NCI-H526 treated with DMSO at 0.1 percent for 48 hours (cell line): ENCODE results near the gene ITGAX.

Experiments
- DNase-seq: peaks from one replicate; lab custom pipeline; 2025; lab: John Stamatoyannopoulos, UW

ITGAX gene

DNA sequence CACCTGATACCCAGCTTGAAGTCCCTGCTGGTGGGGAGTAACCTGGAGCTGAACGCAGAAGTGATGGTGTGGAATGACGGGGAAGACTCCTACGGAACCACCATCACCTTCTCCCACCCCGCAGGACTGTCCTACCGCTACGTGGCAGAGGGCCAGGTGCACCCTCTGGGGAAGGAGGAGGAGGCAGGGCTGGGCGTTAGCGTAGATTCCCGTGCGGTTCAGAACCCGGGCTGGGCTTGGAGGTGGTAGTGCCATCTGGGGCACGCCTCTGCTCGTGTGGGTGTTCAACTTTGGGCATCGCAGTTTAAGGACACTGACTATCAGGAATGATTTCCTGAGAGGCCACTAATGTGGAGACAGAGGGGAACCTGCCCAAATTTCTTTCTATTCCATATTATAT lies 18.3 kb downstream of the ITGAX start:
- no peak for DNase-seq

DNA sequence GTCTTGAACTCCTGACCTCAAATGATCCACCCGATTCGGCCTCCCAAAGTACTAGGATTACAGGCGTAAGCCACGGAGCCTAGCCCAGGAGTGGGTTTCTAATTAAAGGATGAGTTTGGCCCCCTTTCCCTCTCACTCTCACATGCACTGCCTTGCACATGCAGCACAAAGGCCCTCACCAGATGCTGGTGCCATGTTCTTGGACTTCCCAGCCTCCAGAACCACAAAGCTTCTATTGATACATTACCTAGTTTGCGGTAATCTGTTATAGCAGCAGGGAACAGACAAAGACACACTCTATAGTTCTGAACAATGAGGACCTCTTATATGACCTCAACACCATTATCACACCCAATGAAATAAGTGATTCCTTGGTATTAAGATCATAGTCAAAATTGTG lies 20.3 kb downstream of the ITGAX start:
- no peak for DNase-seq

DNA sequence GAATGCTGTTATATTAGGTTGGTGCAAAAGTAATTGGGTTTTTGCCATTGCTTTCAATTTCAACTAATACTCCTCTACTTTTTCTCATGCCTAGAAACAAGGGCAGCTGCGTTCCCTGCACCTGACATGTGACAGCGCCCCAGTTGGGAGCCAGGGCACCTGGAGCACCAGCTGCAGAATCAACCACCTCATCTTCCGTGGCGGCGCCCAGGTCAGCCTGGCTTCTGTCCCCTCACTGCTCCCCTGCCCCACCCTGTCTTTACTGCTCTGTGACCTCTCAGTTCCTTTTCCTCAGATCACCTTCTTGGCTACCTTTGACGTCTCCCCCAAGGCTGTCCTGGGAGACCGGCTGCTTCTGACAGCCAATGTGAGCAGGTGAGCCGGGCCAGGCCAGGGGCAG lies 21.7 kb downstream of the ITGAX start:
- no peak for DNase-seq

DNA sequence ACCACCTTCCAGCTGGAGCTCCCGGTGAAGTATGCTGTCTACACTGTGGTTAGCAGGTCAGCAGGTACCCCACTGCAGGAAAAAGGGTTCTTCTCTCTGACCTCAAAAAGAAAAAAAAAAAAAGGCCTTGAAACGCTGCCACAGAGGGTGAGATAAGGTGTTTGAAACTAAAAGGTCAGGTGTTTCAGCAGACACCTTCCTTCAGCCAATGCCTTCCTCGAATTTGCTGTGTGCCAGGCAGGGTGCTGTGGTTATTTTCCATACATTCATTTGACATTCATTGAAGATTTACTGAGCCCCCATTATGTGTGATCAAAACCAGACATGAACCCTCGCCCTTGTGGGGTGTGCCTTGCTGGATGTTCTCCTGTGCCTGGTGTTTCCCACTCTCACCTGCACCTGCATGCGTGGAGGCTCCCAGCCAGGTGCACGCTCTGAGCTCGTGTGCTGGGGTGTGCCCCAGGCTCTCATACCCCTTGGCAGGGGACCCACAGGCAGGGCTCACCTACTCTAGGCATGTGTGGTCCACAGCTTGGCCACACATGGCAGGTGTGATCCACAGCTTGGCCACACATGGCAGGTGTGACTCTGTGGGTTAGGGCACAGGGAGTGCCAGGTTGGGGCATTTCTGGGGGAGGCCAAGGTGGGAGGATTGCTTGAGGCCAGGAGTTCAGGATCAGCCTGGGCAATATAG lies 22.4 kb downstream of the ITGAX start:
- DNase-seq: no peak

DNA sequence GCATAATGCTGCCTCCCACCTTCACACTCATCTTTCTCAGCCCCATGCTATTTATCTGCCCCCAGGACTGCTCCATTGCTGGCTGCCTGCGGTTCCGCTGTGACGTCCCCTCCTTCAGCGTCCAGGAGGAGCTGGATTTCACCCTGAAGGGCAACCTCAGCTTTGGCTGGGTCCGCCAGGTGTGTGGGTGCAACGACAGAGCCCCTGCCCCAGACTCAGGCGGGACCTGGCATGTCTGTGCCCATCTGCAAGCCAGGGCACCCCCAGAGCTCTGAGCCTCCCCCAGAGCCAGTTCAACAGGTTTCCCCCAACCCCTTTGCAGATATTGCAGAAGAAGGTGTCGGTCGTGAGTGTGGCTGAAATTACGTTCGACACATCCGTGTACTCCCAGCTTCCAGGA lies 25.2 kb downstream of the ITGAX start:
- no peak for DNase-seq

DNA sequence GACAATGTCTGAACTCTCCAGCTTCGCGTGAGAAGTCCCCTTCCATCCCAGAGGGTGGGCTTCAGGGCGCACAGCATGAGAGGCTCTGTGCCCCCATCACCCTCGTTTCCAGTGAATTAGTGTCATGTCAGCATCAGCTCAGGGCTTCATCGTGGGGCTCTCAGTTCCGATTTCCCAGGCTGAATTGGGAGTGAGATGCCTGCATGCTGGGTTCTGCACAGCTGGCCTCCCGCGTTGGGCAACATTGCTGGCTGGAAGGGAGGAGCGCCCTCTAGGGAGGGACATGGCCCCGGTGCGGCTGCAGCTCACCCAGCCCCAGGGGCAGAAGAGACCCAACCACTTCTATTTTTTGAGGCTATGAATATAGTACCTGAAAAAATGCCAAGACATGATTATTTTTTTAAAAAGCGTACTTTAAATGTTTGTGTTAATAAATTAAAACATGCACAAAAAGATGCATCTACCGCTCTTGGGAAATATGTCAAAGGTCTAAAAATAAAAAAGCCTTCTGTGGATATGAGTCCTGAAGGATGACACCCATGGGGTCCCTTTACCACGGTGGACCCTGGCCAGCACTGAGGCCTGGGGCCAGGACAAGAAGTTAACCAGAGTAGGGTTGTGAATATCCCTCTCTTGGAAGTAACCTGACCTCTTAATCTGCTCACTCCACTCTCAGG lies 27.6 kb downstream of the ITGAX start:
- DNase-seq: no peak

DNA sequence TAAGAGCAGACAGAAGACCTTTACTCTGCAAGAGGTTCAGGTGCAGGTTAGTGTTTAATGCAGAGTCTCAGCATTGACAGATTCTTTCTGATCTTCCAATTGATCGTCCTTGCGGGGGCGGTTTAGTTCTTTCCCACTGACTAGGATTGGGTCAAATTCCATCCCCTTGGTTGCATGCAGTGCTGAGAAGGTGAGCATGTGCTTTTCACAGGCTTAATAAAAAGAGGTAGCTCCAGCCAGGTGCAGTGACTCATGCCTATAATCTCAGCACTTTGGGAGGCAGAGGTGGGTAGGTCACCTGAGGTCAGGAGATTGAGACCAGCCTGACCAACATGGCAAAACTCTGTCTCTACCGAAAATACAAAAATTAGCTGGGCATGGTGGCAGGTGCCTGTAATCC lies 30.7 kb downstream of the ITGAX start:
- no peak for DNase-seq

DNA sequence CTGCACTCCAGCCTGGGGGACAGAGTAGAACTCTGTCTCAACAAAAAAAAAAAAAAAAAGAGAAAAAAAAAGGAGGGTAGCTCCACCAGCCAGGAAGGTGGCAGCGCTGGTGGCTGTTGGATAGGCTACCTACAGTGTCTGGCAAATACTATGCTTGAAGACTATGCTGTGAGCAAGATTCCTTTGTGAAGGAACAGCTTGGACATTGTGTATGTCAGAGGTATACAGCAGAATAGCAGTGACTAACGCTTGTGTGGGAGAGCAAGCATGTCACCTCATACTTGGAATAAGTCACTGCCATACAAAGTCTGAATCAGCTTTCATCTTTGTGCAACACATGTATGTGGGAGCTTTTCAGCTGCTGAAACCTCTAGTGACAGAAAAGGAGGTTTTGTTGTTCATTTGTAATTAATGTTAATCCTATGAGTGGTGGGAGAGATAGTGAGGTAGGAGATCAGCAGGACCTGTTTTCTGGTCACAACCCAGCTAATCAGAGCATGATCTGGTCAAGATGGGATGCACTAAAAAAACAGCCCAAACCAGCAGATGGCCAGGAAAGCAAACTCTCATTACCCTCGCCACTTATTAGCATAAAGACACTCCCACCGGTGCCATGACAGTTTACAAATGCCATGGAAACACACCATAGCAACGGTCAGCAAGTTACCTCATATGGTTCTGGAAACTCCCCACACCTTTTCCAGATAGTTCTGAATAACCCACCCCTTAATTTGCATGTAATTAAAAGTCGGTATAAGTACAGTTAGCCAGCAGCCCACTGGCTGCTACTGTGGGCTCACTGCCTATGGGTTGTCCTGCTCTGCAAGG lies 31.4 kb downstream of the ITGAX start:
- DNase-seq: no peak

DNA sequence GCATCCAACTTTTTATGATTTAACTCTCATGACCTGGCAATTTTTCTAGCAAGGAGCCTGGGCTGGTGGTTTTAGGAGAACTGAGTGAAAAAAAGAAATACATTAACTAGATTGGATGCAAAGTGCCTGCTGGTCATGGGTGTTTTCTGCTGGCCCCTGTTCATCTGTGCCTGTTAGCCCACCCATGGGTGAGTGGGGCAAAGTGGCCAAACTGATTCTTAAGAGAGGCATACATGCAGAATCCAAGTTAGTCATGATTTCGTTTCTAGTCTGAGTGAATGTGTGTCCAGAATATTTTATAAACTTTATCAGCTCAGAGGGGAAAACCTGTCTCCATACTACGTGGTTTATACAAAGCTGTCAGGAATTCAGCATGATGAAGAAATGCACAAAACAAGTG lies 33.6 kb downstream of the ITGAX start:
- DNase-seq: no peak

DNA sequence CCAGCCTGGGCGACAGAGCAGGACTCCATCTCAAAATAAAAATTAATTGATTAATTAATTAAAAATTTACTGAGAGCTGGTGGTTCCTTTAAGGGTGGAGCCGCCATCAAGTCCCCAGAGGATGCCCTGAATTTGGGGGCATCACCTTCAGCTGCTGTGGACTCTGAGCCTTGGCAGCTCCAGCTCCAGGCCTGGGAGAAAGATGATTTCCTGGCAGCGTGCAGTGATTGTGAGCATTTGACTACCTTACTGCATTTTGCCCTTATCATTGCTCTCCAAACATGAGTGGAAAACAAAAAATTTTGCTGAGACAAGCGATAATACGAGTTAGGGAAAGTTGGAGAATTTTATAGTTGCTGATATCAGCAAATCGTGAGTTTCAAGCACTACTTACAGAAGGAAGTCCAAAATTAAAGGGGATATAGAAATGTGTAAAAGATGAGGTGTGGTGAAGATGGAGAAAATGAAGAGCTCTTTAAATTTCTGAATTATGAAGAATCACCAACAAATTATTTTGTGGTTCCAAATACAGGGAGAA lies 35.6 kb downstream of the ITGAX start:
- DNase-seq: no peak

DNA sequence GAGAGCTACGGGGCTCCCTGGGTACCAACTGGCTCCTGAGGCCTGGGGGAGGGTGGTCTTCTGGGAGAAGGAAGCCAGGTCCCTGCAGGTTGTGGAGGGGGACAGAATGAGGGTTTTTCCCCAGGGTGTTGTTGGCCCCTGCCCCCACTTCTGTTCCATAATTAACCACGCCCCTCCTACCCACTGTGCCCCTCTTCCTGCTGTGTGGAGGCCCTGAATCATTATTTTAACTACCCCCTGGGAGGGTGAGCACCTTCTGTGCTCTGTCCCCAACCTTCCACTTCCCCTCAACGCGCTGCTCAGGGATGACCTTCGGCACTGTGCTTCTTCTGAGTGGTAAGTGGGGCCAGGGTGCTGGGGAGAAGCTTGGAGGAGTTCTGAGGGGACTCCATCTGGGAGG lies 38.1 kb downstream of the ITGAX start, which contains the start of gene ITGAD:
Gene ITGAD (plus strand): TSS at position 280 of the 400 bp plus-strand sequence. CDS start 26 bp downstream, at position 306.
- no peak for DNase-seq

DNA sequence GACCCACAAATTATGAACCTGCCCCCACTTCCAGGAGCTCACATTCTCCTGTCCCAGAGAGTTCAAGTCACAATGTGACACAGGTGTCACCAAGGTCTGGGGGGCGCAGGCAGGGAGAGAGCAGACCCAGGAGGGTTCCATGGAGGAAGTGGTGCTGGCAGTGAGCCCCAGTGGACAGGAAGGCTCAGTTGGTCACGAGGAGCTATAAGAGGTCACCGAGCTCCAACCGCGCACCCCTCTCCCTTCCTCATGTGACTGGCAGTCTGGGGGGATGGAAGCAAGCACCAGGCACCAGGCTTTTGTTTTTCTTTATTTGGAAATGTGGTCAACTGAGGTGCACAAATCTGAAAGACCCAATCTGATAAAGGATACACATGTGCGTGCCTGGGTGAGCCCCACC lies 40.7 kb downstream of the ITGAX start:
- DNase-seq: no peak

DNA sequence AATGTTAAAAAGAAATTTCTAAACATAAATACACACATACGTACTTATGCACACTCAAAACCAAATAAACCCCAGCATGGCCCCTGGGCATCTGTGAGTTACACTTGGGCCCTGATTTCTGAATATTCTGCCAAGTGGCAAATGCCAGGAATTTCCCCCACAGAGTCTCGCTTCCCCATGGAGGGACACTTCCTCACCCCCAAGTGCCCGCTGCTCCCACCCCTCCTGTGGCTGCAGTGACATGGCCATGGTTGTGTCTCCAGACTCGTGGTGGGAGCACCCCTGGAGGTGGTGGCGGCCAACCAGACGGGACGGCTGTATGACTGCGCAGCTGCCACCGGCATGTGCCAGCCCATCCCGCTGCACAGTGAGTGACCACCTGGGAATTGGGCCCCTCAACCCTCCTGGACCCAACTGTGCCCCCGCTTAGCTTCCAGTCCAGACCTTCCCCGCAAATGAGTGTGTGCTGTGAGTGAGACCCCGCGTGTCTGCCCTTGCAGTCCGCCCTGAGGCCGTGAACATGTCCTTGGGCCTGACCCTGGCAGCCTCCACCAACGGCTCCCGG lies 42.2 kb downstream of the ITGAX start:
- no peak for DNase-seq

DNA sequence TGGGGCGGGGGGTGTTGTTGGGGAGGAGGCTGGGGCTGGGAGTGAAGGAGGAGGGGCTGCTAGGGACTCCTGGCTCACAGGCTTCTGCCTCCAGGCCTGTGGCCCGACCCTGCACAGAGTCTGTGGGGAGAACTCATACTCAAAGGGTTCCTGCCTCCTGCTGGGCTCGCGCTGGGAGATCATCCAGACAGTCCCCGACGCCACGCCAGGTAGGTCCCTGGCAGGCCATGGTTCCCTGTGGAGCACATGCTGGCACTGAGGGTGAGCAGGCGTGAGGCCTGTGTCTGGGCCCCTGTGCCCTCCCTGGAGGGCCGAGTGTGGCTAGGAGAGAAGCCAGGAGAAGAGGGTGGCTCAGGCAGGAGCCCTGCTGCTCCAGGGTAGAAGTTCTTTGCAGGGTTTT lies 42.7 kb downstream of the ITGAX start:
- no peak for DNase-seq

DNA sequence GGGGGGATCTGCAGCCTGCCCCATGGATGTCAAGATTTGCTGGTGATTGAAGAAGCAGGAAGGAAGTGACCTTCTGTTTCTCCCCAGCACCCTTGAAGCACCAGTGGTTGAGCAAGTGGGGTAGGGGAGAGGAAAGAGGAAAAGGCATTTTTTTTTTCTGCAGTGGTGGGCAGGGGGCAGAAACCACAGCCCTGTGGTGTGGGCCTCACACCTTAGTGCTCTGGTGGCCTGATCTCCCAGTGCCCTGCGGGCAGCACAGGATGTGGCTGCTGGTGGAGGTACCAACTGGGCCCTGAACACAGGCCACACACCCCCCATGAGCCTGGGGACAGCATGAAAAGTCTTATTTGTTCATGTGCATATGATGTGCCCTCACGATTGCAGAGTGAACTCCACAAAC lies 45.2 kb downstream of the ITGAX start:
- no peak for DNase-seq

DNA sequence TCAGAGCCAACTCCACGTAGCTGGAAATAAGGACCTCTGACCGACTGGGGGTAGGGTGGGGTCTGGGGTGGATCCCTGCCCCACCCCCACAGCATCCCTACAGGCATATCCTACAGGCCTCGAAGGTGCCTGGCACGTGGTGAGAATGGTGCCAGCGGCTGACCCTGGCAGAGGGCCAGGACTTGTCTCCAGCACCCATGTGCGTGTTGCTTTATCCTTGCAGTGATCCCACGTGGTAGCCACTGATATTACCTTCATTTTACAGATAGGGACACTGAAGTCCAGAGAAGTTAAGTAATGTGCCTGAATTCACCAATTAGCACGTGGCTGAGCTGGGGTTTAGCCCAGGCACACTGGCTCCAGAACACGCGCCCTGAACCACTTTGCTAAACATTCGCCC lies 46.5 kb downstream of the ITGAX start:
- no peak for DNase-seq

DNA sequence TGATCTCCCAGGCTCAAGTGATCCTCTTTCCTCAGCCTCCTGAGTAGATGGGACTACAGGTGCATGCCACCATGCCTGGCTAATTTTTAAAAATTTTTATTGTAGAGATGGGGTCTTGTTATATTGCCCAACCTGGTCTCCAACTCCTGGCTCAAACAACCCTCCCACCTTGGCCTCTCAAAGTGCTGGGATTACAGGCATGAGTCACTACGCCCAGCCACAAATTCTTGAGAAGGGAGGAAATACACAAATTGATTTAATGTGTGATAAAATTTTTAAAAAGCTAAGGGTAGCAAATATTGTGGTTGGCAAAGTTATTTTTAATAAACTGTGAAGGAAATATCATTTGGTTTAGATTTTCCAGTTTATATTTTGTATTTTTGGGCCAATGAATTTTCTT lies 47.7 kb downstream of the ITGAX start:
- no peak for DNase-seq

DNA sequence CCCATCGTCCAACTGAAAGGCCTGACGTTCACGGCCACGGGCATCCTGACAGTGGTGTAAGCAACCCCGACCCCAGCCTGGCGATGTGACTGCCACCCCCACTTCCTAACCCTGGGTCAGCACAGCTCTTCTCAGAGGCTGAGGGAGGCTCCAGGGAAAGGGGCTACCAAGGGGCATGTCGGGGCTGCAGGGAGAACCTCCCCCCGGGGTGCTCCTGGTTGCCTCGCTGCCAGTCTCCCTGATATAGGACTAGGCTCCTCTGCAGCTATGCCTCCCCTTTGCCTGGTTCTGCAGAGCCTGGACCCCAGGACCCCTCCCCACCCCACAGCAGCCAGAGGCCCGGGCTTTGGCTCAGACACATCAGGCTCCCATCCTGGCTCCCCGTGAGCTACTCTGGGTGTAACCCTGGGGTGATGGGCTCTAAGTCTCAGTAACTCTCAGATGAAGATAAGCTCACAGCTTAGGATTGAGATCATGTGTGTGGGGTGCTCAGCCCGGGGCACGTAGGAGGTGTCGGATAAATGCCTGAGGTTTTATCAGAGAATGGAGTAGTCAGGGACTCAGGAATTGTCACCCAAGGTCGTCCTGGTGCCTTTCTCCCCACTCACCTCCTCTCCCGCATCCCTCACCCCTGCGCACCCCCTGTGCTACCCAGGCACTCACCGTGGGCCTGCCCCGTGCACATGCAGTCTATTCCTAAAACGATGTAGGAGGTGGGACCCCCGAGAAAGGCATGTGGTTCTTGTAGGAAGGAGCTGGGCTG lies 48.8 kb downstream of the ITGAX start:
- DNase-seq: no peak

DNA sequence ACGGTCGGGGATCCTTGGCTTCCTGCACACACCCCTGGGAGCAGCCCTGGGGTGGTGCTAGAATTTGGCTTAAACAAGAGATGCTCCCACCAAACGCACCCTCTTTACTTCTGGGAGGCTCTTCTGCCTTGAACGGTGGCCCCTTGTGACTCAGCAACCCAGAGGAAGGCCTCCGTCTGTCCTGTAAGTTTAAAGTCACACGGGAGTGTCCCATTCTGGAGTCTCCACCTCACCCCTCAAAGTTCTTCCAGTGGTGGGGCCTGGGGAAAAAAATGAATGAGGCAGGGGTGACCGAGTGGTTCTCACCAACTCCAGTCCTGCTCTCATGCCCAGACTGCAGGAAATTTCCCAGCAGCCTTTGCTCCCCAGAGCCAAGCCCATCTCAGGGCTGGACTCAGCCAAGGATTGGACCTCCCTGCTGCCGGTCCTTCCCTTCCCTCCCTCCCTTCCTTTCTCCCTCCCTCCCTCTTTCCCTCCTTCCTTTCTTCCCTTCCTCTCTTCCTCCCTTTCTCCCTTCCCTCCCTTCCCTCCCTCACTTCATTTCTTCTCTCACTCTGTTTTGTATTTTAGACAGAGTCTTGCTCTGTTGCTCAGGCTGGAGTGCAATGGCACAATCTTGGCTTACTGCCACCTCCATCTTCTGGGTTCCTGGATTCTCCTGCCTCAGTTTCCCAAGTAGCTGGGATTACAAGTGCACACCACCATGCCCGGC lies 49.5 kb downstream of the ITGAX start:
- no peak for DNase-seq

DNA sequence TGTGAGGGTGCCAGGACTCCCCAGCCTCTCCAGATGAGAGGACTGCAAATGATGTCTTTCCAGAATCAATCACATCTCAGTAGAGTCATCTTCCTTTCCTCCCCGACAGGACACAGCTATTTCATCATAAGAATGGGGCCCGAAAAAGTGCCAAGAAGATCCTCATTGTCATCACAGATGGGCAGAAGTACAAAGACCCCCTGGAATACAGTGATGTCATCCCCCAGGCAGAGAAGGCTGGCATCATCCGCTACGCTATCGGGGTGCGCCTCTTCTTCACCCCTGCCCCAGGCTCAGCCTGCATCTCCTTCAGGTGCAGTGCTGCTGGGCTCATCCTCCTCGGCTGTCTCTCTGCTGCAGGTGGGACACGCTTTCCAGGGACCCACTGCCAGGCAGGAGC lies 52.4 kb downstream of the ITGAX start:
- DNase-seq: no peak

DNA sequence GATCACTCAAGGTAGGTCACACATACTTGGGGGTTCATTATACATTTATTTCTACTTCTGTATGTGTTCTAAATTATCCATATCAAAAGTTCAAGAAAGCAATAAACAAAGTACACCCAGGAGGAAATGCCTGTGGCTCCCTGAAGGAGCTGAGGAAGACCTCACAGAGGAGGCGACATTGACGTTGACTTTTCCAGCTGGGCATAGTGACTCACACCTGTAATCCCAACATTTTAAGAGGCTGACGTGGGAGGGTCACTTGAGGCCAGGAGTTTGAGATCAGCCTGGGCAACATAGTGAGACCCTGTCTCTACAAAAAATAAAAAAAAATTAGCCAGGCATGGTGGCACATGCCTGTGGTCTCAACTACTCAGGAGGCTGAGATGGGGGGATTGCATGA lies 54.5 kb downstream of the ITGAX start:
- no peak for DNase-seq
